ENCODE measurements around the gene DIDO1. TPM values are rescaled to one million over a fixed set of nuclear protein-coding genes. Genes with fewer than 3 reads are reported as not detected.

DIDO1 gene
- total and polyA plus RNA-seq, 2 of the 13 experiments (the other 11 are each of a cell fraction or from before 2014, with no cell fraction given) = 75.0 to 75.1 TPM

DNA sequence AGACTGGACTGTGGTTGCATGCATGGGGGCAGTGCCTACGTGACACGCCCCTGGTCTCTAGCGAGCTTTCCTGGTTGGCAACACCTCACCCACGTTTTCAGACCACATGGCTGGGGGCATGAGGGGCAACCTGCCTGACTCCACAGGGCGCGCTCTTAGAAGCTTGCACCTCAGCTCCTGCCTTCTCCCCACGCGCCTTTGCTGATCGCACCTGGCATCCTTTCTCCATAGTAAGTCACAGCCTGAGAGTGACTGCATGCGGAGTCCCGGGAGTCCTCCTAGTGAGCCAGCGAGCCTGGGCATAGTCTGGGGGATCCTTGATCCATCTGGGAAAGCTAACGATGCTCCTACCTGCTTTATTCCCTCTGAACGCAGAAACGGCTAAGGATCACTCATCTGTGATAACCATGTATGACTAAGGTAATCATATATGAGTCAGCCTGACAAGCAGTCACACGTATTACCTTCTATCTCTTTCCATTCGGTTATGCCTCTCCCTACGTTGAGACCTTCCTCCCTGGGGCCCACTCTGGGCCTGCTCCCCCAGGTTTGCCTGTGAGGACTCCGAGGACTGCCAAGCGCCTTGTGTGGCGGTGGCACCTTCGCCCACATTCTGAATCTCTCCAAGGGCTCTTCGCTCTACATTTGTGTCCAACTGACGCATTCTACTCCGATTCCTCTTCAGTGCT is 69.2 kb downstream of the DIDO1 start:
- no peak overlapping the region for H3K4me2 ChIP-seq (ENCODE audit: low read depth, low read length)
- no peak overlapping the region for H2AFZ ChIP-seq (ENCODE audit: low read length)
- ATAC-seq (no peak), FAIRE-seq (no peak), DNase-seq (ENCODE audit: low spot score) (no peak)
- no peak overlapping the region for H3K9ac ChIP-seq (ENCODE audit: insufficient read depth, low read depth, low read length)
- peaks cover 17 to 32% of the 10 kb centered on the region in 2 experiments for H3K36me3 ChIP-seq (replicated peaks in 1 of 2; ENCODE audit: control insufficient read depth in 1 of 2, insufficient read depth in 2 of 2, low read length in 2 of 2)
- H3K4me1 ChIP-seq (ENCODE audit: insufficient read depth, low read length) = peaks cover 24% of the 10 kb centered on the region
- POLR2A ChIA-PET = no interaction called here
- 96% methylated on average over 24 of the region's 25 CpGs for WGBS (ENCODE audit: low lambda C conversion rate)
- no peaks in the 10 kb centered on the region for H3K9me3 ChIP-seq (ENCODE audit: low read length)
- BruUV-seq (replicated peaks) = no TSS peak
- H4K20me1 ChIP-seq (ENCODE audit: insufficient read depth, low read length) = no peaks in the 10 kb centered on the region; the same call in 1 of the 2 replicates
- peaks cover 10% of the 10 kb centered on the region for H3K79me2 ChIP-seq (ENCODE audit: insufficient read depth, low read length)
- in situ Hi-C loops (cut with HindIII; ENCODE audit: extremely low pct_ligation_motif_present, low pct_unique_long_range_greater_than_20kb) = no loop called here
- no peaks in the 10 kb centered on the region for H3K27me3 ChIP-seq (ENCODE audit: control insufficient read depth in 1 of 2, insufficient read depth in 2 of 2, low read length in 2 of 2)
- no peak overlapping the region for H3K27ac ChIP-seq (ENCODE audit: extremely low read length, insufficient read depth, low read length)
- intact Hi-C loops (cut with micrococcal nuclease; ENCODE audit: unreplicated experiment) = no loop called here
- CTCF ChIA-PET (ENCODE audit: low intra/inter-chr PET ratio, low total read pairs) = no interaction called here
- H3K4me3 ChIP-seq (replicated peaks in 1 of 3; ENCODE audit: insufficient read depth in 1 of 3, low read depth in 2 of 3, low read length in 3 of 3) = no peak overlapping the region
- TF ChIP-seq ATF7 (IDR thresholded peaks at IDR 0.05) = no peak
- no peak for TF ChIP-seq ATF7 (CRISPR knock-in tag; IDR thresholded peaks at IDR 0.05)
- no peak for TF ChIP-seq ARNTL (CRISPR knock-in tag; IDR thresholded peaks at IDR 0.05)
- peak in 1 of 2 experiments; percentile 37; a peak in 1 of 4 replicates for TF ChIP-seq POLR2A (IDR thresholded peaks at IDR 0.05; ENCODE audit: insufficient read depth in 1 of 2, low read depth in 2 of 2, low read length in 2 of 2)
- TF ChIP-seq PREB (CRISPR knock-in tag; IDR thresholded peaks at IDR 0.05) = 0 out of 2 replicates have a peak, but pooled peaks have one; percentile 36
- no peak for TF ChIP-seq DPF2 (CRISPR knock-in tag; IDR thresholded peaks at IDR 0.05; ENCODE audit: borderline replicate concordance, low read depth)
- peak; percentile 34; the same call in 1 of the 2 replicates for TF ChIP-seq ZNF687 (CRISPR knock-in tag; IDR thresholded peaks at IDR 0.05)
- no peak for TF ChIP-seq CHD2 (IDR thresholded peaks at IDR 0.05; ENCODE audit: low read depth, low read length)
- peak; percentile 66 for TF ChIP-seq AGO2 (optimal IDR thresholded peaks at IDR 0.05; ENCODE audit: low read depth, low read length)
- TF ChIP-seq ZIK1 (CRISPR knock-in tag; IDR thresholded peaks at IDR 0.05; ENCODE audit: borderline replicate concordance, low read depth) = no peak
- no peak for TF ChIP-seq NCOA5 (CRISPR knock-in tag; IDR thresholded peaks at IDR 0.05)
- TF ChIP-seq ZSCAN31 (CRISPR knock-in tag; IDR thresholded peaks at IDR 0.05; ENCODE audit: low read depth) = no peak
- TF ChIP-seq FOXA3 (CRISPR knock-in tag; IDR thresholded peaks at IDR 0.05) = no peak
- TF ChIP-seq ZNF780A (CRISPR knock-in tag; IDR thresholded peaks at IDR 0.05) = no peak
- no peak for TF ChIP-seq ONECUT2 (CRISPR knock-in tag; IDR thresholded peaks at IDR 0.05)
- TF ChIP-seq, protein P1, sequence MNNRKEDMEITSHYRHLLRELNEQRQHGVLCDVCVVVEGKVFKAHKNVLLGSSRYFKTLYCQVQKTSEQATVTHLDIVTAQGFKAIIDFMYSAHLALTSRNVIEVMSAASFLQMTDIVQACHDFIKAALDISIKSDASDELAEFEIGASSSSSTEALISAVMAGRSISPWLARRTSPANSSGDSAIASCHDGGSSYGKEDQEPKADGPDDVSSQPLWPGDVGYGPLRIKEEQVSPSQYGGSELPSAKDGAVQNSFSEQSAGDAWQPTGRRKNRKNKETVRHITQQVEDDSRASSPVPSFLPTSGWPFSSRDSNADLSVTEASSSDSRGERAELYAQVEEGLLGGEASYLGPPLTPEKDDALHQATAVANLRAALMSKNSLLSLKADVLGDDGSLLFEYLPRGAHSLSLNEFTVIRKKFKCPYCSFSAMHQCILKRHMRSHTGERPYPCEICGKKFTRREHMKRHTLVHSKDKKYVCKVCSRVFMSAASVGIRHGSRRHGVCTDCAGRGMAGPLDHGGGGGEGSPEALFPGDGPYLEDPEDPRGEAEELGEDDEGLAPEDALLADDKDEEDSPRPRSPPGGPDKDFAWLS (CRISPR knock-in tag; IDR thresholded peaks at IDR 0.05; ENCODE audit: borderline replicate concordance) = no peak
- TF ChIP-seq IKZF4 (CRISPR knock-in tag; IDR thresholded peaks at IDR 0.05; ENCODE audit: borderline replicate concordance, low read depth, not compliant biosample characterization) = no peak
- TF ChIP-seq MED1 (CRISPR knock-in tag; IDR thresholded peaks at IDR 0.05) = no peak
- TF ChIP-seq BHLHE40 (IDR thresholded peaks at IDR 0.05; ENCODE audit: low read length) = no peak

All from HepG2 (cell line).